ENCODE data around the gene SCN4B.

DNA sequence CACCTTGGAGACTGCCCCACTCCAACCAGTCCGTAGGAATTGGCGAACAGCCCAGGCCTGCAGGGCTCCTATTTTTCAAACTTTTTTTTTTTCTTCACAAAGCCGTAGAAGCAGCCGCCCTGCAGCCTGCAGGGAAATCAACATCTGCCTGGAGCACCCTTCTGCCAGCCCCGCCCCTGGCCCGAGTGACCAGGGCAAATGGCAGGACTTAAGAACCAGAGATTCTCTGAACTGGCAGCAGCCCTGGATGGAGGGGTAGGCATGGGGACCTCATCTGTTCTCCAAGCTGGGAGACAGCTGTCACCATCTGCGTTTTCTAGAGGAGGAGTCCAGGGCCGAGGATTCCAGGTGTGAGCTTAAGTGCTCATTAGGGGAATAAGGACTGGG lies 18.3 kb upstream of the SCN4B start:
- TF ChIP-seq, protein P1, sequence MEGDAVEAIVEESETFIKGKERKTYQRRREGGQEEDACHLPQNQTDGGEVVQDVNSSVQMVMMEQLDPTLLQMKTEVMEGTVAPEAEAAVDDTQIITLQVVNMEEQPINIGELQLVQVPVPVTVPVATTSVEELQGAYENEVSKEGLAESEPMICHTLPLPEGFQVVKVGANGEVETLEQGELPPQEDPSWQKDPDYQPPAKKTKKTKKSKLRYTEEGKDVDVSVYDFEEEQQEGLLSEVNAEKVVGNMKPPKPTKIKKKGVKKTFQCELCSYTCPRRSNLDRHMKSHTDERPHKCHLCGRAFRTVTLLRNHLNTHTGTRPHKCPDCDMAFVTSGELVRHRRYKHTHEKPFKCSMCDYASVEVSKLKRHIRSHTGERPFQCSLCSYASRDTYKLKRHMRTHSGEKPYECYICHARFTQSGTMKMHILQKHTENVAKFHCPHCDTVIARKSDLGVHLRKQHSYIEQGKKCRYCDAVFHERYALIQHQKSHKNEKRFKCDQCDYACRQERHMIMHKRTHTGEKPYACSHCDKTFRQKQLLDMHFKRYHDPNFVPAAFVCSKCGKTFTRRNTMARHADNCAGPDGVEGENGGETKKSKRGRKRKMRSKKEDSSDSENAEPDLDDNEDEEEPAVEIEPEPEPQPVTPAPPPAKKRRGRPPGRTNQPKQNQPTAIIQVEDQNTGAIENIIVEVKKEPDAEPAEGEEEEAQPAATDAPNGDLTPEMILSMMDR (conservative IDR thresholded peaks at IDR 0.05) = no peak
- TF ChIP-seq EZH2 (IDR thresholded peaks at IDR 0.05; ENCODE audit: low read depth) = no peak

Data from PC-9 (cell line).